ENCODE results near the gene LRRC10B. TPM values are rescaled to one million over a fixed set of nuclear protein-coding genes. Genes with fewer than 3 reads are reported as not detected.
A peak's percentile ranks its signal among the peaks of the same experiment; 100 is the strongest.

Gene LRRC10B
- total and polyA plus RNA-seq, 3 donors from 2014 or later: 4.8 to 6.4 (median 5.5) TPM

- Histone ChIP-seq H3K27ac (no peak overlapping the region), H3K36me3 (ENCODE audit: low read depth, missing control alignments) (no peaks in the 10 kb centered on the region), H3K9me3 (no peaks in the 10 kb centered on the region), H3K4me1 (peaks cover 20% of the 10 kb centered on the region), H3K27me3 (no peaks in the 10 kb centered on the region), H3K4me3 (no peak overlapping the region)
- intact Hi-C loops (cut with DNase I; ENCODE audit: low total_unique reads): loop anchor here (10.0 kb wide), 1 partner anchor 154 kb away; no protein-coding TSS in a partner anchor
- DNase-seq: no peak
- TF ChIP-seq CTCF (IDR thresholded peaks at IDR 0.05): no peak
- no peak for TF ChIP-seq POLR2A (IDR thresholded peaks at IDR 0.05)
- WGBS, 2 donors: 75 to 80% methylated on average over 15 of the region's 15 CpGs
These were observed 28.1 kb upstream of the LRRC10B start for GRCh38 chr11:61480261-61480993.

- intact Hi-C loops (cut with DNase I; ENCODE audit: low total_unique reads): loop anchor here (10.0 kb wide), 1 partner anchor 154 kb away; no protein-coding TSS in a partner anchor
- Histone ChIP-seq H3K36me3 (ENCODE audit: low read depth, missing control alignments) (no peaks in the 10 kb centered on the region), H3K27me3 (no peaks in the 10 kb centered on the region), H3K9me3 (no peaks in the 10 kb centered on the region), H3K4me1 (peaks cover 20% of the 10 kb centered on the region), H3K4me3 (no peak overlapping the region), H3K27ac (no peak overlapping the region)
- WGBS, 2 donors: 37 to 68% methylated on average over 6 to 7 of the region's 7 CpGs
- TF ChIP-seq CTCF (IDR thresholded peaks at IDR 0.05) (no peak), POLR2A (IDR thresholded peaks at IDR 0.05) (no peak)
- DNase-seq: peak; percentile 51
These were observed 27.6 kb upstream of the LRRC10B start for GRCh38 chr11:61480994-61481335.

GRCh38 chr11:61481806-61482205, 26.7 kb upstream of the LRRC10B start:
- DNase-seq: no peak
- Histone ChIP-seq H3K27me3 (no peaks in the 10 kb centered on the region), H3K9me3 (no peaks in the 10 kb centered on the region), H3K4me3 (no peak overlapping the region), H3K27ac (no peak overlapping the region), H3K36me3 (ENCODE audit: low read depth, missing control alignments) (no peaks in the 10 kb centered on the region), H3K4me1 (peaks cover 20% of the 10 kb centered on the region)
- TF ChIP-seq CTCF (IDR thresholded peaks at IDR 0.05): no peak
- no peak for TF ChIP-seq POLR2A (IDR thresholded peaks at IDR 0.05)
- WGBS, 2 donors: 60 to 83% methylated on average over 4 to 9 of the region's 10 CpGs
- intact Hi-C loops (cut with DNase I; ENCODE audit: low total_unique reads): loop anchor here (10.0 kb wide), 1 partner anchor 153 kb away; no protein-coding TSS in a partner anchor

GRCh38 chr11:61482513-61482912, 26.0 kb upstream of the LRRC10B start:
- Histone ChIP-seq H3K27me3 (no peaks in the 10 kb centered on the region), H3K27ac (no peak overlapping the region), H3K36me3 (ENCODE audit: low read depth, missing control alignments) (no peaks in the 10 kb centered on the region), H3K9me3 (no peaks in the 10 kb centered on the region), H3K4me3 (no peak overlapping the region), H3K4me1 (peaks cover 13% of the 10 kb centered on the region)
- WGBS, 2 donors: 86% methylated on average over 7 of the region's 7 CpGs; no CpG with 5 or more reads in 1 of the 2 donors
- TF ChIP-seq CTCF (IDR thresholded peaks at IDR 0.05) (peak in 2 of 3 experiments; percentile 6 to 24), POLR2A (IDR thresholded peaks at IDR 0.05) (no peak)
- no peak for DNase-seq
- intact Hi-C loops (cut with DNase I; ENCODE audit: low total_unique reads): loop anchor here (10.0 kb wide), 1 partner anchor 152 kb away; no protein-coding TSS in a partner anchor
